HepG2 (cell line): ENCODE data around the gene C10orf120. TPM values are rescaled to one million over a fixed set of nuclear protein-coding genes. Genes with fewer than 3 reads are reported as not detected.

ENCODE experiments used
- STAG1 ChIP-seq: sonication (generic); formaldehyde crosslinking; IDR thresholded peaks from 2 replicates; pipeline ENCODE4 v1.4.0; 2020; ENCODE audit warnings: missing genetic modification reagents
- polyA plus RNA-seq, 8 experiments: library from polyadenylated mRNA; depleted of rRNA in 3 of 8; stranded (reverse) in 7 of 8; unstranded in 1 of 8; fragments of >200 nt; fragmentation: Illumina TruSeq in 4 of 8; extraction: Trizol in 4 of 8; gene quantifications; 2 replicates each; pipeline versions ENCODE4 v1.2.1 to v1.2.3, GENCODE V29; 2011 to 2016; ENCODE audit warnings: low read depth in 4 of 8, missing spikeins in 1 of 8, mixed read lengths in 1 of 8; ENCODE audit not compliant: insufficient read depth in 1 of 8
- total RNA-seq, 5 experiments: library from RNA; depleted of rRNA; stranded (reverse); fragments of >200 nt; fragmentation: Illumina TruSeq; extraction: Trizol; gene quantifications; 2 replicates each; pipeline ENCODE4 v1.2.3, GENCODE V29; 2016; ENCODE audit warnings: low read depth in 1 of 5

Gene C10orf120
- total and polyA plus RNA-seq, 2 of the 13 experiments (the other 11 are each of a cell fraction or from before 2014, with no cell fraction given): not detected

DNA sequence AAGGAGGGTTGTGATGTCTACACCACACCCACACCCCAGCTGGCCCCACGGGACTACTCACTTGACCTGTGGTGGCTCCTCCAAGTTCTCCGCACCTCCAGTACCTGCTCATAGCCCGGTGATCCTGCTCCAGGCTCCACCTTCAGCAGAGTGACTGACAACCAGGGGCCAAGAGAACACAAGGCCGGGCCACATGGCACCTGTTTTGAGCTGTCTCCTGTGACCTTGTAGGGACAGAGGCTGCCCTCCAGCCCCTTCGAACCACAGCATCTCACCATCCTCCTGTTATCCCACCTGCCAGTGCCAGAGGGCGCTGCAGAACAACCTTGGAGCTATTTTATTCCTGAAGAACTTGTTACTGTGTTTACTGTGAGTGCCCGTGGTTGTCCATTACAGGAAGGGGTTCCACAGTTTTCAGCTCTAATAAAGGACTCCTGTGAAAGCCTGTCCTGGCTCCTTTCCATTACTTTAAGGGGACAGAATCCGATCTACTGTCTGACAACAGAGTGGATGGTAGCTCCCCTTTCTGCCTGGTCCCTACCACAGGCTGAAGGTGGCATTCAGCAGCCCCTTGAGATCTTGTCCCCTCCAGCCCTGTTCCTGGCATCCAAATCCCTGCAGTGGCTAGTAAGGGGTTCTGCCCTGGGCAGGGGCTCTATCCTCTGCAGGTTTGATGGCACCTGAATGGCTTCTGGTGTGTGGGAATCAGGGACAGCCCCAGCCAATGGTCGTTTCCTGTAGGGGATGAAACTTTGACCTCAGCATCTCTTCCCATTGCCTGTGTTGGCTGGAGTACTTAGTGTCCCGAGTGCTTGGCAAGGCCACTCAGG, 50.8 kb downstream of the C10orf120 start (continued):
- TF ChIP-seq STAG1 (CRISPR knock-in tag): peak; percentile 76

Other genes with a start within 250 kb of the C10orf120 start
- gene ARMS2, start 245.2 kb downstream of the C10orf120 start, total RNA-seq (2016; rRNA removed; fragmentation: Illumina TruSeq; extraction: Trizol): not detected in 2 replicates
- not detected in 2 replicates for gene ARMS2, start 245.2 kb downstream of the C10orf120 start, polyA plus RNA-seq (2011; rRNA removed)
- gene HTRA1, start 238.3 kb downstream of the C10orf120 start, total RNA-seq (2016; rRNA removed; fragmentation: Illumina TruSeq; extraction: Trizol): 0.17 and 0.40 TPM in 2 replicates
- gene HTRA1, start 238.3 kb downstream of the C10orf120 start, polyA plus RNA-seq (2011; rRNA removed): 0.11 and 0.18 TPM in 2 replicates
- not detected in 2 replicates for gene DMBT1, start 139.1 kb downstream of the C10orf120 start, total RNA-seq (2016; rRNA removed; fragmentation: Illumina TruSeq; extraction: Trizol)
- 0.01 TPM in 1 of 2 replicates, not detected in the other for gene DMBT1, start 139.1 kb downstream of the C10orf120 start, polyA plus RNA-seq (2011; rRNA removed)
- 0.29 and 0.34 TPM in 2 replicates for gene CUZD1, start 146.0 kb upstream of the C10orf120 start, total RNA-seq (2016; rRNA removed; fragmentation: Illumina TruSeq; extraction: Trizol)
- gene CUZD1, start 146.0 kb upstream of the C10orf120 start, polyA plus RNA-seq (2011; rRNA removed): 0.20 and 0.22 TPM in 2 replicates
- gene FAM24B, start 179.7 kb upstream of the C10orf120 start, total RNA-seq (2016; rRNA removed; fragmentation: Illumina TruSeq; extraction: Trizol): 2.5 and 3.0 TPM in 2 replicates
- 1.9 and 2.0 TPM in 2 replicates for gene FAM24B, start 179.7 kb upstream of the C10orf120 start, polyA plus RNA-seq (2011; rRNA removed)
- gene FAM24A, start 210.8 kb upstream of the C10orf120 start, total RNA-seq (2016; rRNA removed; fragmentation: Illumina TruSeq; extraction: Trizol): not detected in 2 replicates
- not detected in 2 replicates for gene FAM24A, start 210.8 kb upstream of the C10orf120 start, polyA plus RNA-seq (2011; rRNA removed)